ENCODE measurements around the gene BACE2.

BACE2 gene

DNA sequence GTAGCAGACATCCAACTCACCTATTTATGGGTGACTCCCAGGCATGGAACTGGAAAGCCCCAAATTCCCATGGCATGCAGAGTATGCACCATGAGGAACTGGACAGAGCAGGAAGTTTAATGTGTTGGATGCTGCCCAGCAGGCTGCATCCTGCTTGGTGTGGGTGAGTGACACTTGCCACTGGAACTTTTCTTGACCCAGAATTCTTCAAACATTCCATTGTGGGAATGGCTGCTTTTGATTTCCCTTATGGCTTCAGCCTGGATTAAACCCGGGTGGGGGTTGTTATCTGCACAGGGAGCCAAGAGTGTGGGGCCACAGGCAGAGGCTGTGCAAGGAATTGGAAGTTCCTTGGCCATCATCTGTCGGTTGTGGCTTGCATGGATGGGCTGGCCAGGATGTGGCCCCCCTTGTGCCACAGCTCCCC, 26.9 kb upstream of the BACE2 start:
- no peaks in the 10 kb centered on the region for H3K36me3 Mint-ChIP-seq
- H3K27me3 Mint-ChIP-seq: peaks cover 39% of the 10 kb centered on the region
- ATAC-seq: no peak
- no peak overlapping the region for H3K27ac Mint-ChIP-seq
- no peak overlapping the region for H3K4me3 Mint-ChIP-seq
- no peaks in the 10 kb centered on the region for H3K4me1 Mint-ChIP-seq
- H3K9me3 Mint-ChIP-seq: no peaks in the 10 kb centered on the region

DNA sequence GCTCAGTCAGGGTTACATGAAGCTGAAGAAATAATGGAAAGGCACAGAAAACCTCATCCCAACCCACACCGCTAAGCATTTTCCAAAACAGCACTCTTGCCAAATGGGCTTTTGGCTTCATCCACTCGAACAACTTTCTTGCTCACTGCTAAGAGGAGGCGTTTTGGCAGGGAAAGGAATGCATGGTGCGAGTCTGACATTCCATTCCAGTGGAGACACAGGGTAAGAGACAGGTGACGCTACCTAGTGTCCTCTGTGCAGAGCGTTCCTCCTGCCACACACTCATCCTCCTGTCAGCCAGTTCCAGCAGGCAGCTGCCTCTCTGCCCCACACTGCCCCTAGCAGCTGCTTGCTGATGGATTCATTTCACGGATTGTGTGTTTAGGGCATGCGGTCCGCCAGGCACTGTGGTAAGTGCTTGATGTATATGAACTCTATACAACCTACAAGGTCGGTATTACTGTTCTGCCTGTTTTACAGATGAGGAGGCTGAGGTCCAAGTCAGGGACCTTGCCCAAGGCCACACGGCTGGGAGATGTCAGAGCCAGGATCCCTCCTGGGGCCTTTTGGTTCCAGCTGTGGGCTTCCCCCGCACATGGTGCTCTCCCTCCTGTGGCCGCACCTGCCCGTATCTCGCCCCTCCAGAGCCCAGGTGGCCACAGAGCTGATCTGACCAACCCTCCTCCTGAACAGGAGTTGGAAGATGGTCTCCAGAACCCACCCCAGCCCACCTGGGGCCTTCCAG, 25.7 kb upstream of the BACE2 start:
- H3K4me1 Mint-ChIP-seq: no peaks in the 10 kb centered on the region
- no peak for ATAC-seq
- no peak overlapping the region for H3K4me3 Mint-ChIP-seq
- no peak overlapping the region for H3K27ac Mint-ChIP-seq
- no peaks in the 10 kb centered on the region for H3K36me3 Mint-ChIP-seq
- H3K9me3 Mint-ChIP-seq: no peaks in the 10 kb centered on the region
- H3K27me3 Mint-ChIP-seq: peaks cover 39% of the 10 kb centered on the region

DNA sequence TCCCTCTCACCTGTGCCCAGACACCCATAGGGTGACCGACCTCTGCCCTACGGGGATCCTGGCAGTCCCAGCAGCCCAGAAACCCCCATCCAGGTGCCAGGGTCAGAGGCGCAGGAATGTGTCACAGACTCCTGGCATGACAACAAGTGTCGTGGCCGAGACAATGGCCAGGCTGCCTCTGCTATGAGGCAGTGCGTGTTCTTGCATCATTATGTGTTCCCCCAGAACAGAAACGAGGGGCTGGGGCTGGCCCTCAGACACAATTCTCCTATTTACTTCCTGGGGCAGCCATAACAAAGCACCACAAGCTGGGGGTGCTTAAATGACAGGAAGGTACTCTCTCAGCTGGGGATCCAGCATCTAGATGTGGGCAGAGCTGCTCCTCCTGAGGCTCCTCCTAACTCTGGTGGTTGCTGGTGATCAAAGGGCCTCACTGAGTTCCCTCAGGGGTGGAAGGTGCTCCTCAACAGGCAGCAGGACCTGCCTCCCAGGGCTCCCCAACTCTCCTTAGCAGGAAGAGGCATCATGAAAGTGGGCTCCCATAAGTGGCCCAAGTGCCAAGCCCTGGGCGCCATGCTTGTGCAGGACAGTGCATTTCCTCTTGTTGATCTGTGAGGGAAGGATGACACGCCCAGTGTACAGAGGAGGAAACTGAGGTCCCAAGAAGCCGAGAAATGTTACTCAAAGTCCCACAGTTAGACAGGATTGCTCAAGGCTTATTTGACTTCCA, 24.2 kb upstream of the BACE2 start:
- no peak overlapping the region for H3K27ac Mint-ChIP-seq
- H3K27me3 Mint-ChIP-seq: peaks cover 39% of the 10 kb centered on the region
- H3K4me1 Mint-ChIP-seq: peaks cover 4% of the 10 kb centered on the region
- no peaks in the 10 kb centered on the region for H3K9me3 Mint-ChIP-seq
- ATAC-seq: no peak
- no peak overlapping the region for H3K4me3 Mint-ChIP-seq
- no peaks in the 10 kb centered on the region for H3K36me3 Mint-ChIP-seq

DNA sequence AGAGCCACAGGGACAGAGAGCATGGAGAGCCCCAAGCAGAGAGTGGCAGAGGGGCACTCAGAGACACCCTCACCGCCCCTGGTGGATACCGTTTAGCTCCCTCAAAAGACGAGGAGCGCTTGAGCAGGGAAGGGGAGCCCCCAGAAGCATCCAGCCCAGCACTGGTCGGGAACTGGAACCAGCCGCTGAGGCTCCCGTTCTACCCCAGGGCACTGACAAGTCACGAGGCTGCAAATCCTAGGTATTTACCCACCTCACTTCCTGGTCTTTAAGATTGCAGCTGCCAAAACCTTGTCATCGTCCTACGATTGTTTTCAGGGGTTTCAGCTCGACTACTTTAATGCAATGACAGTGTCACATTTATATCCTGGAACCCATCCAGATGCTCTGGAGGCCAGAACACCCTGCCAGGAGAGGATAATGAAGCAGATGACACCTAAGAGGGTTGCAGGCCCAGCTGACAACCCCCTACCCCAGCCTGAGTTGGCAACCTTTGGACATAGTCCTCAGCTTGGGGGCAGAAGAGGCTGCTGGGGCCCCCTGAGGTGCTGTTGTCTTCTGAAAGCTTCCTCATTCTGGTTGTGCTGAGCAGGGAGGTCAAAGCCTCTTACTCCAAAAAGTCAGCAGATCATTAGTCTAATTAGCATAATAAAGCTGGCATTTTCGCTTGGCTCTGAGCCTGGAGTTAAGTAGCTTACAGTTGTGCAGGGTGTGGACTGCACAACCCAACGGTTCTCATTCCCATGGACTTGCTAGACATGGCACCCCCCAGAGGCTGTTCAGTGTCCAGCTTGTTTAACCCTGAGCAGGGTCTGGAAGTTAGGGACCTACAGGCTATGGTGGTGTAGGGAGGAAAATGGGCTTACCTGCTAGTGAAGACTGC, 20.6 kb upstream of the BACE2 start:
- Mint-ChIP-seq H3K4me1 (peaks cover 7% of the 10 kb centered on the region), H3K4me3 (no peak overlapping the region)

DNA sequence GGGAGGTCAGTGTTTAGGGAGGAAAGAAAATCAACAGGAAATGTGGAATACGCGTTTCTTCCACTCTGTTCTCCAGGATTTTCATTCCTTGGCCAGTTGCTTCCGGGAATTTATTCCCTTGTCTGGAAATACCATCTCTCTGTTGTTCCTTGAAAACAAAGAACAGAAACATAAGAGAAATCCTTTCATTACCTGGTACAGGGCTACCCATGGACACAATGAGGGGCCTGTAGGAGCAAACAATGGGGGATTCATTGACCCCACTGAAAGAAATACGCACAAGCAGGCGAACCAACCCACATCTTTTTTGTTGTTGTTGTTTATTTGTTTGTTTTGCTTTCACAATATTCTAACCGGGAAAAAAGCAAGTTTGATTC, 20.0 kb upstream of the BACE2 start:
- peaks cover under 1% of the 10 kb centered on the region for H3K36me3 Mint-ChIP-seq
- peaks cover 22% of the 10 kb centered on the region for H3K27me3 Mint-ChIP-seq
- no peak for ATAC-seq
- no peak overlapping the region for H3K4me3 Mint-ChIP-seq
- H3K9me3 Mint-ChIP-seq: no peaks in the 10 kb centered on the region
- H3K27ac Mint-ChIP-seq: no peak overlapping the region
- H3K4me1 Mint-ChIP-seq: peaks cover 7% of the 10 kb centered on the region

More for the DNA sequence above, 20.6 kb upstream of the BACE2 start:
- H3K27me3 Mint-ChIP-seq: peaks cover 28% of the 10 kb centered on the region
- H3K9me3 Mint-ChIP-seq: no peaks in the 10 kb centered on the region
- no peak for ATAC-seq
- no peaks in the 10 kb centered on the region for H3K36me3 Mint-ChIP-seq
- H3K27ac Mint-ChIP-seq: no peak overlapping the region

DNA sequence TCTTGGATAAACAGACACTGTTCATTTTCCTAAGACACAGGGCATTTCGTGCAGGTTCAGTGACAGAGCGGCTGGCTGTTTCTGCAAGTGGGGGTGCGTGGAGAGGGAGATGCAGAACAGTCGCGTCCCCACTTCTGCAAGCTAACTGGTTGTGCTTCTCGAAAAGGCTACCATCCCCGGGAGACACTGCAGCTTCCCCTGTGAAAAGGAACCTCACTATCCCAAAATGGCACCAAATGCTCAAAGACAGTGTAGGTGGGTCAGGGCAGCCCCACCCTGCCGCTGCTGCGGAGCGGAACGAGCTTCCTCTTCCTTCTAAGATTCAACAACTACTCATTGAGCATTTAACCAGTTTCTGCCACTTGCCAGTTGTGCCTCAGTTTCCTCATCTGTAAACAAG, 19.2 kb upstream of the BACE2 start:
- Mint-ChIP-seq H3K27ac (no peak overlapping the region), H3K4me3 (no peak overlapping the region), H3K4me1 (peaks cover 7% of the 10 kb centered on the region), H3K36me3 (peaks cover 8% of the 10 kb centered on the region), H3K9me3 (peaks cover 6% of the 10 kb centered on the region), H3K27me3 (peaks cover 18% of the 10 kb centered on the region)
- ATAC-seq: peak; percentile 39

DNA sequence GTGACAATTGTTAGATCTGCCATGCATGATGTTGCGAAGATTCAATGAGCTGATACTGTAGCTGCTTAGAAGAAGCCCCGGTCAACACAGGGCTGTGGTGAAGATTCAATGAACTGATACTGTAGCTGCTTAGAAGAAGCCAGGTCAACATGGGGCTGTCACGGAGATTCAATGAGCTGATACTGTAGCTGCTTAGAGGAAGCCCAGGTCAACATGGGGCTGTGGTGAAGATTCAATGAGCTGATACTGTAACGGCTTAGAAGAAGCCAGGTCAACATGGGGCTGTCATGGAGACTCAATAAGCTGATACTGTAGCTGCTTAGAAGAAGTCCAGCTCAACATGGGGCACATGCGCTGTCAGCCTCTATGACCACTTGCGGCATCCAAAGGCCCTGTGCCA, 18.8 kb upstream of the BACE2 start:
- peaks cover 7% of the 10 kb centered on the region for H3K4me1 Mint-ChIP-seq
- no peak overlapping the region for H3K27ac Mint-ChIP-seq
- H3K9me3 Mint-ChIP-seq: peaks cover 9% of the 10 kb centered on the region
- H3K36me3 Mint-ChIP-seq: peaks cover 8% of the 10 kb centered on the region
- no peak for ATAC-seq
- no peak overlapping the region for H3K4me3 Mint-ChIP-seq
- H3K27me3 Mint-ChIP-seq: peaks cover 14% of the 10 kb centered on the region

DNA sequence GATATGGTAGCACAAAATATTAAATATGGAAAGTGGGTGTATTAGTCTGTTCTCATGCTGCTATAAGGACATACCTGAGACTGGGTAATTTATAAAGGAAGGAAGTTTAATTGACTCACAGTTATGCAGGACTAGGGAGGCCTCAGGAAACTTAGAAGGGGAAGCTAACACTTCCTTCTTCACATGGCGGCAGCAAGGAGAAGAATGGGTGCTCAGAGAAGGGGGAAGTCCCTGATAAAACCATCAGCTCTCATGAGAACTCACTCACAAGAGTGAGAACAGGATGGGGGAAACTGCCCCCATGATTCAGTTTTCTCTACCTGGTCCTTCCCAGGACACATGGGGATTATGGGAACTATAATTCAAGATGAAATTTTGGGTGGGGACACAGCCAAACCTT, 15.8 kb upstream of the BACE2 start:
- ATAC-seq: peak; percentile 53
- Mint-ChIP-seq H3K9me3 (peaks cover 11% of the 10 kb centered on the region), H3K27ac (no peak overlapping the region), H3K4me3 (no peak overlapping the region), H3K4me1 (peaks cover 7% of the 10 kb centered on the region), H3K36me3 (peaks cover 8% of the 10 kb centered on the region), H3K27me3 (no peaks in the 10 kb centered on the region)

DNA sequence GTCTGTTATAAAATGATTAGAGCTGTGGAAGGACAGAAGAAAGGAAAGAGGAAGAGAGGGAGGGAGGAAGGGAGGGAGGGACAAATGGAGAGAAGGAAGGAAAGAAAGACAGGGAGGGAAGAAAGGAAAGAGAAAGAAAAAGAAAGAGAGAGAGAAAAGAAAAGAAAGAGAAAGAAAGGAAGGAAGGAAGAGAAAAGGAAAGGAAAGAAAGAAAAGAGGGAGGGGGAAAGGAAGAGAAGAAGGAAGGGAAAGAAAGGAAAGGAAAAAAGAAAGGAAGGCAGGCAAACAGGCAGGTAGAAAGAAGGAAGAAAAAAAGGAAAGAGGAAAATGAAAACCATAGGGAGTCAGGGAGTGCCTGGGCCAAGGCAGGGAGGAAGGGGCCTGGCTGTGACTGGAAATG, 14.5 kb upstream of the BACE2 start:
- Mint-ChIP-seq H3K9me3 (peaks cover 14% of the 10 kb centered on the region), H3K27me3 (peaks cover 2% of the 10 kb centered on the region), H3K4me1 (peaks cover 5% of the 10 kb centered on the region), H3K36me3 (peaks cover 13% of the 10 kb centered on the region), H3K4me3 (no peak overlapping the region), H3K27ac (no peak overlapping the region)
- ATAC-seq: no peak

DNA sequence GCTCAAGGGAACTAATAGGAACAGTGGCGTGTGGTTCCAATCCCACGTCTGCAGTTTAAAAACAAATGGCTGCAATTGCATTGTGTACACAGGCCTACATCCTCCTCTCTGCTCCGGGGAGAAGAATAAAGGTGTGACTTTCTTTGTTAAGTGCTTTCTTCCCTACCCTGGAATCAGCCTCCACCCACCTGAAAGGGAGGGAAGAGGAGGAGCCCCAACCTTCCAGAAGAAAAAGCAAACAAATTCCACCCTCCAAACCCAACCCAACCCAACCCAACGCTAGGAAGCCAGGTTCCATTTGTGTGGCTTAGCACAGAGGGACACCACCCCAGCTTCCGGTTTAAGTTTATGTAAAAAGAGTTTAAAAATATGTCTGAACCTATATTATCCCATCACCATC, 11.8 kb upstream of the BACE2 start:
- H3K36me3 Mint-ChIP-seq: peaks cover 18% of the 10 kb centered on the region
- H3K4me1 Mint-ChIP-seq: no peaks in the 10 kb centered on the region
- H3K27ac Mint-ChIP-seq: no peak overlapping the region
- peaks cover 8% of the 10 kb centered on the region for H3K27me3 Mint-ChIP-seq
- no peak overlapping the region for H3K4me3 Mint-ChIP-seq
- ATAC-seq: no peak
- peaks cover 18% of the 10 kb centered on the region for H3K9me3 Mint-ChIP-seq

DNA sequence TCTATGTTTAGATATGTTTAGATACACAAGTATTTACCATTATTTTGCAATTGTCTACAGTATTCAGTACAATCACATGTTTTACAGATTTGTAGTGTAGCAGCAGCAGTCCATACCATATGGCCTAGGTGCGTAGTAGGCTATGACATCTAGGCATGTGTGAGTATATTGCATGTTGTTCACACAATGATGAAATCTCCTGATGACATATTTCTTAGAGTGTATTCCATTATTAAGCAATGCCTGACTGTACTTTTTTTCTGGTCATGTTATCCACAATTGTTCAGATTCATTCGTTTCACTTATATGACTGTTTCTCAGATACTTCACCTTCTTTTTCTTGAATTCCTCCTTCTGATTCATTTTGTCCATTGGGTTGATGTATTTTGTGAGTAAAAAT, 9.9 kb upstream of the BACE2 start:
- Mint-ChIP-seq H3K9me3 (peaks cover 18% of the 10 kb centered on the region), H3K27me3 (peaks cover 8% of the 10 kb centered on the region), H3K4me1 (no peaks in the 10 kb centered on the region), H3K36me3 (peaks cover 17% of the 10 kb centered on the region), H3K4me3 (no peak overlapping the region), H3K27ac (no peak overlapping the region)
- no peak for ATAC-seq

DNA sequence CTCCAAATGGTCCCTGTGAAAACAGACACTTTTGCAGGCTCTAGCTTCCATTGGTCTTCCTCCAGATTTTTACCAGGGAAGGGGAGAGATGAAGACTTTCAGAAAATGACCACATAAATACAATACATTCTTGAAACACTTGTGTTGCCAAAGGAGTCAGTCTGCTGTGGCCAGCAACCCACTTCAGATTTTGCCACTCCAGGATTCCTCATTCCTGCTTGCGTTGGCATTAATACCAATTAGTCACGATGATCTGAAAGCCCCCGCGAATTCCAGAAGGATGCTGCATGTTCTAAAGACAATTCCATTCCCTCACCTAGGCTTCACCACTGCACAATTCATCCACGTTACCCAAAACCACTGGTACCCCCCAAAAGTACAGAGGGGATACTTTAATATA, 7.9 kb upstream of the BACE2 start:
- Mint-ChIP-seq H3K27me3 (peaks cover 8% of the 10 kb centered on the region), H3K4me1 (no peaks in the 10 kb centered on the region), H3K27ac (no peak overlapping the region), H3K36me3 (peaks cover 10% of the 10 kb centered on the region), H3K9me3 (peaks cover 7% of the 10 kb centered on the region), H3K4me3 (no peak overlapping the region)
- ATAC-seq: no peak

DNA sequence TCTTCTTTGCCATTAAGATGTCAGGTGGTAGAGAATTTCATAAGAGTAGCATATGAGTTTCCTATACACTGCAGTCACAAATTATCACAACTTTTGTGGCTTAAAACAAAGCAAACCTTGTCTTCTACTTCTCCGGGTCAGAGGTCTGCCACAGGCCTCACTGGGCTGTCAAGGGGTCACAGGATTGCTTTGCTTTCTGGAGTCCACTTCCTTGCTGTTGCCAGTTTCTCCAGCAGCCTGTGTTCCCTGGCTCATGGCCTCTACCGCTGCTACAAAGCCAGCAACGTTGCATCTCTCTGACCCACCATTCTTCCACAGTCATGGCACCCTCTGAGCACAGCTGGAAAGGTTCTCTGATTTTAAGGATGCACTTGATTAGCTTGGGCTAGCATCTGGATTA, 6.5 kb upstream of the BACE2 start:
- peaks cover 8% of the 10 kb centered on the region for H3K27me3 Mint-ChIP-seq
- no peak for ATAC-seq
- H3K27ac Mint-ChIP-seq: no peak overlapping the region
- no peaks in the 10 kb centered on the region for H3K4me1 Mint-ChIP-seq
- no peak overlapping the region for H3K4me3 Mint-ChIP-seq
- H3K9me3 Mint-ChIP-seq: peaks cover 7% of the 10 kb centered on the region
- peaks cover 10% of the 10 kb centered on the region for H3K36me3 Mint-ChIP-seq

DNA sequence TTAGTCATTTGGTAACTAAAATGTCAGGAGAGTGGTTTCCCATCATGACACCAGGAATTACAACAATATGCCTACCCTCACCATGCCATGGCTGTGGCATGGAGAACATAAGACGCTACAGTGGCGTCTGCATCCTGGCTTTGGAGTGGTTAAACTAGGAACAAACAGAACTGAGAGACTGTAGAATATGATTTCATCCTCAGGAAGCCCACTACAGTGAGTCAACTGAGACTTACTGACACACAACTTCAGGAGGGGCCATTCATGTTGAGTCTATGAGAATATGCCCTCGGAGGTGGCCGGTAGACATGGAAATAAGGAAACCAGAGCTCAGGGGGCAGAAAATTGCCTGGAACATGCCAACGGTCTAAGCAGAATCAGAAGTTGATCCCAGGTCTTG, 5.9 kb upstream of the BACE2 start:
- peaks cover 8% of the 10 kb centered on the region for H3K27me3 Mint-ChIP-seq

DNA sequence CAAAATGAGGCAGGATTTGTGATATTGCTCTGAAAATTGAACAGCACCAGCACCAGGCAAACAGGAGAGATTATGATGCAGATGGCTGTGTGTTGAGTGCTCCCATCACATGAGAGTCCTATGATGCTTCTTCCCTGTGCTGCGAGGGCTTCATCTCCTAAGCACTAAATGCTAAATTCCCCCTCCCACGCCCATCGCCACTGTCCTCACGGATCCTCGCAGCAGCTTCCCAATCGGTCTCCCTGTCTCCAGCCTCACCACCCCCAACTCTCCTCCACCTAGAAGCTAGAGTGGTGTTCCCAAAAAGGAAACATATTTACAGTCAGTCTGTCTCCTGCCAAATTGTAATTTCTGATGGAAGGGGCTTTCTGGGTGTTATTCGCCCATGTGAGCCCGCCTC, 4.9 kb upstream of the BACE2 start:
- Mint-ChIP-seq H3K27me3 (peaks cover 8% of the 10 kb centered on the region), H3K36me3 (peaks cover 9% of the 10 kb centered on the region)

More for the DNA sequence above, 5.9 kb upstream of the BACE2 start:
- no peak overlapping the region for H3K4me3 Mint-ChIP-seq
- H3K4me1 Mint-ChIP-seq: no peaks in the 10 kb centered on the region
- H3K9me3 Mint-ChIP-seq: peaks cover 7% of the 10 kb centered on the region
- peaks cover 10% of the 10 kb centered on the region for H3K36me3 Mint-ChIP-seq
- no peak for ATAC-seq
- H3K27ac Mint-ChIP-seq: no peak overlapping the region

More for the DNA sequence above, 4.9 kb upstream of the BACE2 start:
- H3K4me3 Mint-ChIP-seq: no peak overlapping the region
- no peak for ATAC-seq
- no peaks in the 10 kb centered on the region for H3K4me1 Mint-ChIP-seq
- H3K9me3 Mint-ChIP-seq: peaks cover 7% of the 10 kb centered on the region
- H3K27ac Mint-ChIP-seq: no peak overlapping the region
